SK-N-SH (cell line): ENCODE results near the gene ZNF253.

ENCODE experiments used
- EZH2phosphoT487 ChIP-seq: fragments of 200-600 bp; sonication (generic); IDR thresholded peaks from 2 replicates; pipeline ENCODE4 v1.6.1; 2017; ENCODE audit warnings: low read depth, mixed run types, mild to moderate bottlenecking, antibody characterized with exemption, moderate library complexity, borderline replicate concordance
- FOXJ3 ChIP-seq: sonication (generic); formaldehyde crosslinking; IDR thresholded peaks from 2 replicates; pipeline ENCODE4 v1.5.1; 2020; ENCODE audit warnings: mild to moderate bottlenecking, missing genetic modification reagents
- JUND ChIP-seq: IDR thresholded peaks from 2 replicates; pipeline ENCODE4 v1.4.0; 2012
- POLR2AphosphoS5 ChIP-seq: IDR thresholded peaks from 2 replicates; pipeline ENCODE4 v1.6.1; 2012; ENCODE audit warnings: low read depth, low read length
- RAD21 ChIP-seq: IDR thresholded peaks from 2 replicates; pipeline ENCODE4 v1.6.1; 2012; ENCODE audit warnings: mild to moderate bottlenecking, low read length
- RFX5 ChIP-seq: IDR thresholded peaks from 2 replicates; pipeline ENCODE4 v1.6.1; 2012; ENCODE audit warnings: mild to moderate bottlenecking, improper control_type of control experiment, low read length
- TAF1 ChIP-seq: IDR thresholded peaks from 2 replicates; pipeline ENCODE4 v1.6.1; 2012; ENCODE audit warnings: low read depth, mild to moderate bottlenecking, low read length, moderate library complexity, borderline replicate concordance
- TF ChIP-seq, protein P1 (sequence below): fragments of 200-600 bp; sonication (generic); IDR thresholded peaks from 2 replicates; pipeline ENCODE4 v1.6.1; 2017; ENCODE audit warnings: antibody characterized with exemption, mild to moderate bottlenecking, moderate library complexity
- TF ChIP-seq, protein P2 (sequence below): fragments of 150-350 bp; IDR thresholded peaks from 2 replicates; pipeline ENCODE4 v1.6.1; 2017; ENCODE audit warnings: antibody characterized with exemption, low read length, low read depth, borderline replicate concordance
- TF ChIP-seq, protein P3 (sequence below): IDR thresholded peaks from 2 replicates; pipeline ENCODE4 v1.4.0; 2012; ENCODE audit warnings: low read depth, borderline replicate concordance

DNA sequence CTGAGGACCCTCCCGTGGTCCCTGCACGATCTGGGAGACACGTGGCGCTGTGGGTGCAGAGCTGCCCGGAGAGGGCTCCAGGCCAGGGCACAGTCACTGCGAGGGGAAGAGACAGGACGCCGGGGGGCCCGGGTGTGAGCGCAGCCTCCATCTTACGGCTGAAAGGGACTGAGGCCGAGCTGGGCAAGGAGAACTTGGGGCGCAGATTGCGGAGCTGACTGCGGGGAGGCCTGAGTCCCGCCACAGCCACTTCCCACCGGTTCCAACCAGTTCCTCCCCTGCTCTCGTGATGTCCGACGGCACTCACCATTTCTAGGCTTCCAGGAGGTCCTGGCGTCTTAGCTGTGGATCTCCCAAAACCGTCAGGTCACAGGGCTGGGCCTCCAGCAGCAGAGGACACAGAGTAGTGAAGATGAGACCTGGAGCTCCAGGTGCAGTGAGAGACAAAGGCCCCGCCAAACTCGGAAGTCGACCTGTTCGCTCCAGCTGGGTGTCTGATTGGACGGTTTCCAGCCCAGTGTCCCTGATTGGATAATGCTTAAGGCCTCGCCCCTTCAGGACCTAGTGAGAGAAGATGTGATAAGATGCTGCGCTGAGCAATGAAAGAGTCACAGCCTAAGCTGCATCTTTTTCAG lies 4.8 kb upstream of the ZNF253 start:
- TF ChIP-seq POLR2AphosphoS5 (no peak), RFX5 (no peak), FOXJ3 (CRISPR knock-in tag) (no peak), RAD21 (no peak), TAF1 (no peak), EZH2phosphoT487 (no peak), JUND (no peak)
- TF ChIP-seq, protein P1, sequence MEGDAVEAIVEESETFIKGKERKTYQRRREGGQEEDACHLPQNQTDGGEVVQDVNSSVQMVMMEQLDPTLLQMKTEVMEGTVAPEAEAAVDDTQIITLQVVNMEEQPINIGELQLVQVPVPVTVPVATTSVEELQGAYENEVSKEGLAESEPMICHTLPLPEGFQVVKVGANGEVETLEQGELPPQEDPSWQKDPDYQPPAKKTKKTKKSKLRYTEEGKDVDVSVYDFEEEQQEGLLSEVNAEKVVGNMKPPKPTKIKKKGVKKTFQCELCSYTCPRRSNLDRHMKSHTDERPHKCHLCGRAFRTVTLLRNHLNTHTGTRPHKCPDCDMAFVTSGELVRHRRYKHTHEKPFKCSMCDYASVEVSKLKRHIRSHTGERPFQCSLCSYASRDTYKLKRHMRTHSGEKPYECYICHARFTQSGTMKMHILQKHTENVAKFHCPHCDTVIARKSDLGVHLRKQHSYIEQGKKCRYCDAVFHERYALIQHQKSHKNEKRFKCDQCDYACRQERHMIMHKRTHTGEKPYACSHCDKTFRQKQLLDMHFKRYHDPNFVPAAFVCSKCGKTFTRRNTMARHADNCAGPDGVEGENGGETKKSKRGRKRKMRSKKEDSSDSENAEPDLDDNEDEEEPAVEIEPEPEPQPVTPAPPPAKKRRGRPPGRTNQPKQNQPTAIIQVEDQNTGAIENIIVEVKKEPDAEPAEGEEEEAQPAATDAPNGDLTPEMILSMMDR = no peak
- TF ChIP-seq, protein P2, sequence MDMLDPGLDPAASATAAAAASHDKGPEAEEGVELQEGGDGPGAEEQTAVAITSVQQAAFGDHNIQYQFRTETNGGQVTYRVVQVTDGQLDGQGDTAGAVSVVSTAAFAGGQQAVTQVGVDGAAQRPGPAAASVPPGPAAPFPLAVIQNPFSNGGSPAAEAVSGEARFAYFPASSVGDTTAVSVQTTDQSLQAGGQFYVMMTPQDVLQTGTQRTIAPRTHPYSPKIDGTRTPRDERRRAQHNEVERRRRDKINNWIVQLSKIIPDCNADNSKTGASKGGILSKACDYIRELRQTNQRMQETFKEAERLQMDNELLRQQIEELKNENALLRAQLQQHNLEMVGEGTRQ = no peak
- TF ChIP-seq, protein P3, sequence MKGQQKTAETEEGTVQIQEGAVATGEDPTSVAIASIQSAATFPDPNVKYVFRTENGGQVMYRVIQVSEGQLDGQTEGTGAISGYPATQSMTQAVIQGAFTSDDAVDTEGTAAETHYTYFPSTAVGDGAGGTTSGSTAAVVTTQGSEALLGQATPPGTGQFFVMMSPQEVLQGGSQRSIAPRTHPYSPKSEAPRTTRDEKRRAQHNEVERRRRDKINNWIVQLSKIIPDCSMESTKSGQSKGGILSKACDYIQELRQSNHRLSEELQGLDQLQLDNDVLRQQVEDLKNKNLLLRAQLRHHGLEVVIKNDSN = no peak
